IMR-90 (cell line): ENCODE data around the gene CEACAM8. TPM values are rescaled to one million over a fixed set of nuclear protein-coding genes. Genes with fewer than 3 reads are reported as not detected.

ENCODE experiments used
- ATAC-seq: fragments of 200-7000 bp; cut with Tn5 transposase; 2 replicates; pipeline ENCODE4 v1.9.1; 2020; ENCODE audit warnings: low read depth, mild to moderate bottlenecking, moderate library complexity
- BruUV-seq: library from RNA; stranded (reverse); fragments of 400-500 nt; replicated peaks from 2 replicates; lab custom pipeline; 2021; lab: Mats Ljungman, UMichigan
- CTCF ChIA-PET: fragments of 300-600 bp; formaldehyde crosslinking; extraction: SDS; loops from one replicate; lab custom pipeline; 2021; ENCODE audit warnings: antibody characterized with exemption; lab: Yijun Ruan, JAX
- POLR2A ChIA-PET: fragments of 300-600 bp; sonication (Branson Sonifier 250); formaldehyde crosslinking; loops from one replicate; lab custom pipeline; 2022; ENCODE audit warnings: antibody characterized with exemption; ENCODE audit not compliant: unreplicated experiment; lab: Charles Lee
- DNase-seq: peaks from one replicate; pipeline ENCODE4 v3.0.0; 2013
- H2AFZ ChIP-seq: replicated peaks from 2 replicates; pipeline ENCODE3; 2013; ENCODE audit warnings: low read length, mild to moderate bottlenecking; ENCODE audit not compliant: poor library complexity
- H2AK5ac ChIP-seq: 2 replicates; pipeline ENCODE4 v1.6.1; 2013; ENCODE audit warnings: low read depth, low read length, inconsistent platforms
- H2AK9ac ChIP-seq: replicated peaks from 2 replicates; pipeline ENCODE3; 2013; ENCODE audit warnings: mild to moderate bottlenecking, low read depth, low read length, moderate library complexity; ENCODE audit not compliant: poor library complexity
- H2BK120ac ChIP-seq: 2 replicates; pipeline ENCODE4 v1.6.1; 2013; ENCODE audit warnings: low read depth, low read length, inconsistent platforms
- H2BK15ac ChIP-seq: 3 replicates; pipeline ENCODE4 v1.6.1; 2013; ENCODE audit warnings: low read depth, low read length, inconsistent platforms
- H2BK20ac ChIP-seq: 2 replicates; pipeline ENCODE4 v1.6.1; 2013; ENCODE audit warnings: low read depth, mild to moderate bottlenecking, inconsistent platforms, low read length, moderate library complexity
- H2BK5ac ChIP-seq: 2 replicates; pipeline ENCODE4 v1.6.1; 2013; ENCODE audit warnings: mild to moderate bottlenecking, low read depth, low read length, inconsistent platforms; ENCODE audit not compliant: poor library complexity, severe bottlenecking
- H3K14ac ChIP-seq: replicated peaks from 2 replicates; pipeline ENCODE4 v1.6.1; 2013; ENCODE audit warnings: low read depth, low read length, inconsistent platforms
- H3K18ac ChIP-seq: 2 replicates; pipeline ENCODE4 v1.6.1; 2013; ENCODE audit warnings: low read depth, low read length, control low read depth
- H3K23ac ChIP-seq: 2 replicates; pipeline ENCODE4 v1.6.1; 2013; ENCODE audit warnings: low read depth, low read length, inconsistent platforms
- H3K27ac ChIP-seq: 2 replicates; pipeline ENCODE4 v1.5.1; 2013; ENCODE audit warnings: mild to moderate bottlenecking, control low read depth, low read length; ENCODE audit not compliant: insufficient read depth
- H3K27me3 ChIP-seq: 2 replicates; pipeline ENCODE4 v1.6.1; 2013; ENCODE audit warnings: low read length; ENCODE audit not compliant: control insufficient read depth, insufficient read depth
- H3K36me3 ChIP-seq: 2 replicates; pipeline ENCODE4 v1.6.1; 2013; ENCODE audit warnings: low read length, mixed read lengths; ENCODE audit not compliant: control insufficient read depth, insufficient read depth
- H3K4ac ChIP-seq: 2 replicates; pipeline ENCODE4 v1.6.1; 2013; ENCODE audit warnings: low read depth, low read length, inconsistent platforms
- H3K4me1 ChIP-seq: 2 replicates; pipeline ENCODE4 v1.6.1; 2013; ENCODE audit warnings: low read length, mixed read lengths; ENCODE audit not compliant: control insufficient read depth, insufficient read depth
- H3K4me2 ChIP-seq: 2 replicates; pipeline ENCODE4 v1.6.1; 2013; ENCODE audit warnings: low read depth, mild to moderate bottlenecking, control low read depth, low read length, moderate library complexity
- H3K4me3 ChIP-seq: 2 replicates; pipeline ENCODE4 v1.5.1; 2013; ENCODE audit warnings: low read depth, mild to moderate bottlenecking, control low read depth, low read length, moderate library complexity; ENCODE audit not compliant: insufficient read depth
- H3K56ac ChIP-seq: 2 replicates; pipeline ENCODE4 v1.6.1; 2013; ENCODE audit warnings: low read length, inconsistent platforms; ENCODE audit not compliant: insufficient read depth; ENCODE audit errors: extremely low read depth
- H3K79me1 ChIP-seq, 2 experiments: 2 replicates each; pipeline ENCODE4 v1.6.1; 2013; ENCODE audit warnings: low read length in 2 of 2, inconsistent platforms in 1 of 2, low read depth in 1 of 2
- H3K9ac ChIP-seq: 2 replicates; pipeline ENCODE4 v1.6.1; 2013; ENCODE audit warnings: low read depth, low read length, control low read depth
- H3K9me1 ChIP-seq: 2 replicates; pipeline ENCODE4 v1.6.1; 2013; ENCODE audit warnings: low read length, inconsistent platforms; ENCODE audit not compliant: insufficient read depth
- H3K9me3 ChIP-seq: 2 replicates; pipeline ENCODE4 v1.6.1; 2013; ENCODE audit warnings: low read length; ENCODE audit not compliant: control insufficient read depth, insufficient read depth
- H4K20me1 ChIP-seq: 2 replicates; pipeline ENCODE4 v1.6.1; 2013; ENCODE audit warnings: low read length, inconsistent platforms; ENCODE audit not compliant: insufficient read depth
- H4K5ac ChIP-seq: 2 replicates; pipeline ENCODE4 v1.6.1; 2013; ENCODE audit warnings: mild to moderate bottlenecking, low read depth, low read length, control low read depth
- H4K8ac ChIP-seq, 2 experiments: 2 replicates each; pipeline ENCODE4 v1.6.1; 2013; ENCODE audit warnings: low read depth in 2 of 2, low read length in 2 of 2, control low read depth in 1 of 2, inconsistent platforms in 1 of 2
- H4K91ac ChIP-seq: 2 replicates; pipeline ENCODE4 v1.6.1; 2013; ENCODE audit warnings: low read depth, low read length, inconsistent platforms; ENCODE audit not compliant: insufficient read depth
- BHLHE40 ChIP-seq: fragments of 150-350 bp; IDR thresholded peaks from 2 replicates; pipeline ENCODE4 v1.6.1; 2016; ENCODE audit warnings: mild to moderate bottlenecking, low read depth, low read length
- CEBPB ChIP-seq: IDR thresholded peaks from 2 replicates; pipeline ENCODE4 v1.6.1; 2012; ENCODE audit warnings: low read depth, low read length, improper control_type of control experiment
- CHD1 ChIP-seq: IDR thresholded peaks from 2 replicates; pipeline ENCODE4 v1.6.1; 2012; ENCODE audit warnings: low read depth, low read length, improper control_type of control experiment
- FOS ChIP-seq: fragments of 150-350 bp; IDR thresholded peaks from 2 replicates; pipeline ENCODE4 v1.6.1; 2016; ENCODE audit warnings: low read depth, low read length
- MAFK ChIP-seq: IDR thresholded peaks from 2 replicates; pipeline ENCODE4 v1.6.1; 2012; ENCODE audit warnings: low read depth, low read length, improper control_type of control experiment
- MAZ ChIP-seq: IDR thresholded peaks from 2 replicates; pipeline ENCODE4 v1.6.1; 2012; ENCODE audit warnings: low read depth, mild to moderate bottlenecking, low read length, improper control_type of control experiment, moderate library complexity, borderline replicate concordance
- MXI1 ChIP-seq: IDR thresholded peaks from 2 replicates; pipeline ENCODE4 v1.6.1; 2012; ENCODE audit warnings: low read depth, mild to moderate bottlenecking, low read length, moderate library complexity, borderline replicate concordance
- NFE2L2 ChIP-seq: fragments of 150-350 bp; IDR thresholded peaks from 2 replicates; pipeline ENCODE4 v1.6.1; 2016; ENCODE audit warnings: low read depth, mild to moderate bottlenecking, low read length
- POLR2A ChIP-seq: IDR thresholded peaks from 2 replicates; pipeline ENCODE4 v1.6.1; 2012; ENCODE audit warnings: mild to moderate bottlenecking, low read depth, low read length
- RAD21 ChIP-seq: IDR thresholded peaks from 2 replicates; pipeline ENCODE4 v1.6.1; 2012; ENCODE audit warnings: low read length, improper control_type of control experiment
- RCOR1 ChIP-seq: IDR thresholded peaks from 2 replicates; pipeline ENCODE4 v1.6.1; 2012; ENCODE audit warnings: mild to moderate bottlenecking, low read length, improper control_type of control experiment; ENCODE audit not compliant: insufficient replicate concordance
- RFX5 ChIP-seq: IDR thresholded peaks from 2 replicates; pipeline ENCODE4 v1.8.0; 2012; ENCODE audit warnings: low read depth, mild to moderate bottlenecking, low read length, moderate library complexity
- SMC3 ChIP-seq: fragments of 150-350 bp; IDR thresholded peaks from 2 replicates; pipeline ENCODE4 v1.6.1; 2016; ENCODE audit warnings: low read depth, mild to moderate bottlenecking, antibody characterized with exemption, low read length, moderate library complexity
- WGBS, 2 experiments: methylation state at CpG; one replicate each; pipeline versions ENCODE4 v1.1.5 to v1.1.7; 2013; ENCODE audit warnings: missing lambda C conversion rate in 2 of 2; ENCODE audit not compliant: insufficient read length in 1 of 2; ENCODE audit errors: extremely low coverage in 2 of 2; 5-methylcytosine and 5-hydroxymethylcytosine counted together
- dilution Hi-C: fragments of 300-500 bp; cut with HindIII; formaldehyde crosslinking; loops from one replicate; pipeline ENCODE4 v1.14.3; 2018; ENCODE audit warnings: low sequenced_read_pairs; ENCODE audit not compliant: unreplicated experiment
- in situ Hi-C: fragments of 300-500 bp; cut with MboI; formaldehyde crosslinking; loops from 3 replicates; pipeline ENCODE4 v1.14.3; 2019; ENCODE audit warnings: low sequenced_read_pairs, inconsistent platforms, mixed read lengths
- intact Hi-C: fragments of 100-400 bp; cut with micrococcal nuclease; formaldehyde crosslinking; loops from 2 replicates; pipeline ENCODE4 v1.10.0; 2022
- polyA plus RNA-seq, 3 experiments: library from polyadenylated mRNA; depleted of rRNA; stranded (reverse); fragments of >200 nt; gene quantifications; 2 replicates each; pipeline ENCODE4 v1.2.3, GENCODE V29; 2012; ENCODE audit warnings: low replicate concordance in 1 of 3
- total RNA-seq: library from RNA; depleted of rRNA; stranded (reverse); fragments of >200 nt; gene quantifications from 2 replicates; pipeline ENCODE4 v1.2.3, GENCODE V29; 2012
- TF ChIP-seq, protein P1 (sequence below): conservative IDR thresholded peaks from 2 replicates; pipeline ENCODE4 v1.5.1; 2012; ENCODE audit warnings: mild to moderate bottlenecking, low read depth, low read length, improper control_type of control experiment
- TF ChIP-seq, protein P2 (sequence below): fragments of 150-350 bp; IDR thresholded peaks from 2 replicates; pipeline ENCODE4 v1.6.1; 2016; ENCODE audit warnings: low read depth, mild to moderate bottlenecking, low read length, moderate library complexity, borderline replicate concordance
- TF ChIP-seq, protein P3 (sequence below): fragments of 150-350 bp; IDR thresholded peaks from 2 replicates; pipeline ENCODE4 v1.6.1; 2017; ENCODE audit warnings: mild to moderate bottlenecking, antibody characterized with exemption, low read length, low read depth

CEACAM8 gene
- total and polyA plus RNA-seq, 2 of the 4 experiments (the other 2 are of a cell fraction), result not detected

DNA sequence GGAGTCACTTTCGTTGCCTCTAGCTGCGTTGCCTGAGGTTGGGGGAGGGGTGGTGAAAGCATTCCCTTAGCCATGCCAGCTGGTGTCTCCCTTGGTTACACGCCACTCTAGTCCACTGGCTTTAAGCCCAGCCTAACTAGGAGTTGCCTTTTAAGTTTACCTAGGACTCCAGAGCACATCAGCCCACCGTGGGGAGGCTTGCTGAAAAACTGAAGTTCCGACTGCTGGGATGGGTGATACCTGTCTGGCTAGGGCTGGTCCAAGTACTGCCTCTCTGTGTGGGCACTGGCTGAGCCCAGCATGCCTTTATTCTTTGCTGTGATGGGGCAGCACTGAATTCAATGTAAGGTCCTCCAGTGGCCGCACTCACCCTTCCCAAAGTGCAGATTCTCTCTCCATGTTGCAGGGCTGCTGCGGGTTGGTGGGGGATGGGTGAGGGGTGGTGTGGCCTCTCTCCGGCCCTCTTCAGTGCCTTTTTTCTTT lies 54.6 kb downstream of the CEACAM8 start:
- H4K91ac ChIP-seq, result no peak overlapping the region
- no peak overlapping the region for H2BK120ac ChIP-seq
- ChIA-PET POLR2A (no interaction called here), CTCF (interaction anchor here (0.6 kb wide), 1 partner anchor 90 kb away, joined by 3 read pairs; no protein-coding TSS in a partner anchor)
- WGBS, 2 experiments, result 51% methylated on average over 2 of the region's 8 CpGs; no CpG with 5 or more reads in 1 of the 2 experiments
- no peak overlapping the region for H2BK20ac ChIP-seq
- no peaks in the 10 kb centered on the region for H3K36me3 ChIP-seq
- BruUV-seq, result no TSS peak
- no peaks in the 10 kb centered on the region for H3K9me1 ChIP-seq
- intact Hi-C loops, result no loop called here
- H3K23ac ChIP-seq, result no peak overlapping the region
- no peak overlapping the region for H2BK5ac ChIP-seq
- H3K18ac ChIP-seq, result no peak overlapping the region
- no peak overlapping the region for H4K5ac ChIP-seq
- H3K14ac ChIP-seq, result no peak overlapping the region
- no peaks in the 10 kb centered on the region for H3K4me1 ChIP-seq
- H2AK9ac ChIP-seq, result no peak overlapping the region
- H3K9me3 ChIP-seq, result peaks cover 2% of the 10 kb centered on the region; the same call in 1 of the 2 replicates
- TF ChIP-seq MAFK (no peak), RFX5 (no peak), POLR2A (no peak), MXI1 (no peak), MAZ (no peak), RAD21 (no peak), RCOR1 (no peak), SMC3 (no peak), FOS (no peak), CHD1 (no peak), BHLHE40 (no peak), NFE2L2 (no peak), CEBPB (no peak)
- TF ChIP-seq, protein P1, sequence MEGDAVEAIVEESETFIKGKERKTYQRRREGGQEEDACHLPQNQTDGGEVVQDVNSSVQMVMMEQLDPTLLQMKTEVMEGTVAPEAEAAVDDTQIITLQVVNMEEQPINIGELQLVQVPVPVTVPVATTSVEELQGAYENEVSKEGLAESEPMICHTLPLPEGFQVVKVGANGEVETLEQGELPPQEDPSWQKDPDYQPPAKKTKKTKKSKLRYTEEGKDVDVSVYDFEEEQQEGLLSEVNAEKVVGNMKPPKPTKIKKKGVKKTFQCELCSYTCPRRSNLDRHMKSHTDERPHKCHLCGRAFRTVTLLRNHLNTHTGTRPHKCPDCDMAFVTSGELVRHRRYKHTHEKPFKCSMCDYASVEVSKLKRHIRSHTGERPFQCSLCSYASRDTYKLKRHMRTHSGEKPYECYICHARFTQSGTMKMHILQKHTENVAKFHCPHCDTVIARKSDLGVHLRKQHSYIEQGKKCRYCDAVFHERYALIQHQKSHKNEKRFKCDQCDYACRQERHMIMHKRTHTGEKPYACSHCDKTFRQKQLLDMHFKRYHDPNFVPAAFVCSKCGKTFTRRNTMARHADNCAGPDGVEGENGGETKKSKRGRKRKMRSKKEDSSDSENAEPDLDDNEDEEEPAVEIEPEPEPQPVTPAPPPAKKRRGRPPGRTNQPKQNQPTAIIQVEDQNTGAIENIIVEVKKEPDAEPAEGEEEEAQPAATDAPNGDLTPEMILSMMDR, result no peak
- TF ChIP-seq, protein P2, sequence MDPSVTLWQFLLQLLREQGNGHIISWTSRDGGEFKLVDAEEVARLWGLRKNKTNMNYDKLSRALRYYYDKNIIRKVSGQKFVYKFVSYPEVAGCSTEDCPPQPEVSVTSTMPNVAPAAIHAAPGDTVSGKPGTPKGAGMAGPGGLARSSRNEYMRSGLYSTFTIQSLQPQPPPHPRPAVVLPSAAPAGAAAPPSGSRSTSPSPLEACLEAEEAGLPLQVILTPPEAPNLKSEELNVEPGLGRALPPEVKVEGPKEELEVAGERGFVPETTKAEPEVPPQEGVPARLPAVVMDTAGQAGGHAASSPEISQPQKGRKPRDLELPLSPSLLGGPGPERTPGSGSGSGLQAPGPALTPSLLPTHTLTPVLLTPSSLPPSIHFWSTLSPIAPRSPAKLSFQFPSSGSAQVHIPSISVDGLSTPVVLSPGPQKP, result no peak
- TF ChIP-seq, protein P3, sequence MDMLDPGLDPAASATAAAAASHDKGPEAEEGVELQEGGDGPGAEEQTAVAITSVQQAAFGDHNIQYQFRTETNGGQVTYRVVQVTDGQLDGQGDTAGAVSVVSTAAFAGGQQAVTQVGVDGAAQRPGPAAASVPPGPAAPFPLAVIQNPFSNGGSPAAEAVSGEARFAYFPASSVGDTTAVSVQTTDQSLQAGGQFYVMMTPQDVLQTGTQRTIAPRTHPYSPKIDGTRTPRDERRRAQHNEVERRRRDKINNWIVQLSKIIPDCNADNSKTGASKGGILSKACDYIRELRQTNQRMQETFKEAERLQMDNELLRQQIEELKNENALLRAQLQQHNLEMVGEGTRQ, result no peak
- peaks cover 19% of the 10 kb centered on the region for H3K27me3 ChIP-seq
- no peak for DNase-seq
- no peak overlapping the region for H3K9ac ChIP-seq
- H3K4ac ChIP-seq, result no peak overlapping the region
- H2AK5ac ChIP-seq, result no peak overlapping the region
- no peak overlapping the region for H3K27ac ChIP-seq
- ATAC-seq, result no peak; the same call in 1 of the 2 replicates
- H3K56ac ChIP-seq, result no peak overlapping the region
- dilution Hi-C loops, result no loop called here
- no peaks in the 10 kb centered on the region for H3K79me1 ChIP-seq
- H4K8ac ChIP-seq, result no peak overlapping the region
- H2AFZ ChIP-seq, result no peak overlapping the region
- H3K4me2 ChIP-seq, result no peak overlapping the region
- no peaks in the 10 kb centered on the region for H4K20me1 ChIP-seq
- in situ Hi-C loops, result no loop called here
- H3K4me3 ChIP-seq, result no peak overlapping the region
- no peak overlapping the region for H2BK15ac ChIP-seq
